GM18909 (cell line): ENCODE measurements around the gene KLHDC4.

Source experiments
- ATAC-seq: cut with Tn5 transposase; IDR thresholded peaks from one replicate; pipeline ENCODE4 v1.9.1; 2021; ENCODE audit warnings: mild to moderate bottlenecking; ENCODE audit not compliant: unreplicated experiment, poor library complexity

KLHDC4 gene

DNA sequence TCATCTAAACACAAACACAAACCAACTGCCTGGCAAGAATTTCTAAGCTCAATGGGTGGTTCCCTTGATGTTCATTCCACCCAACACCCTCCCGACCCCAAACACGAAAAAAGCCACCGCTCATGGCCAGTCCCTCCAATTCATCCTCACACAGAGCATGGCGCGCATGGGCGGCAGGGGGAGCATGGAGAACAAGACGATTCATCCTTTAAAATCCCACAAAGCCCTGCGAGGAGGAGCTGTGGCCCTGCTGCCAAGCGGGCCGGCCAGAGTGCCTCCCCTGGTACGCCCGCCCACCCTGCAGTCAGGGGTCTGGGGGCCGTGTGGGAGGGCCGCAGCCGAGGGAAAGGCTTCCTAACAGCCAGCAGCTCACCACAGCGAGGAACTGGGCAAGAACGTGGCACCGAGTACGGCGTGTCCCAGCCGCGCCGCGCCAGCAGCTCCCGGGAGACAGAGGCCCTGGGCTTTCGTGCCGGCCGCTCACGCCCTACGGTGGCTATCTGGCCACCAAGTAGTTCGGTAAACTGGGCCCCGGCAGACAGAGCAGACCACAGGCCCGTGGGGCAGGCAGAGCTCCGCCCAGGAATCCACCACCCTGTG lies 60.9 kb downstream of the KLHDC4 start:
- ATAC-seq = no peak

DNA sequence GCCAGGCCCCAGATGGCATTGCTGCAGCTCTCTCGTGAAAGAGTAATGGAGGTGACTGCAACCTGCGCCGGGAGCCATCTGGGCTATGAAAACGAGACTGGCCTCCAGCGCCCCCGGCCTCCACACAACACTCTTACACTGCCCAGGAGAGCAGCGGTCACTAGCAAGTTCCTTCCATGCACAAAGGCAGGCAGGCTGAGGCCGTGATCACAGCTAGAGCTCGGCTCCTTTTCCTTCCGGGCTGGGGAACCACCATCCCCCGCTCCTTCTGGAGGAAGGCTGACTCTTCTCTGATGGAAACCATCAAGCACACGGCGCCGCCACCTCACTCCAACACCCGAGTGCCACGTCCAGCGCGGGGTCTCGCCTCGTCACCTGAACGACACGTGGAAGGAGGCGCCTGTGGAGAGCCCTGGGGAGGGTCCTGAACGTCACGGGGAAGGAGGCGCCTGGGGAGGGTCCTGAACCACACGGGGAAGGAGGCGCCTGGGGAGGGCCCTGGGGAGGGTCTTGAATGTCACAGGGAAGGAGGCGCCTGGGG lies 61.9 kb downstream of the KLHDC4 start:
- no peak for ATAC-seq

DNA sequence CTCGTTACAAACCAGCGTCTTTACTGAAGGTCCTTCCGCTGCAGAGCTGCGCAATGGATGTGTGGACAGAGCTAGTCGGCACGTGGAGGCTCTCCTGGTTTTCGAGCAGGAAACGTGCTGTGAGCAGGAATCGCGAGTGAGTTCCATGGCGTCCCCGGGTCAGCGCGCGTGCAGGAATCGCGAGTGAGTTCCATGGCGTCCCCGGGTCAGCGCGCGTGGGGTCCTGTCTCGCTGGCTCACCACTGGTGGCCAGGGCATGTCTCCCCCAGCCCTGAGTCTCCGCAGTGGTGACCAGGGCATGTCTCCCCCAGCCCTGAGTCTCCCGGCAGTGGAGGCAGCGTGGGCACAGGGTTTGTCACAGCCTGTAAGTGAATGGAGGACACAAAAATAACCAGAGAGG lies 62.7 kb downstream of the KLHDC4 start:
- ATAC-seq = no peak

DNA sequence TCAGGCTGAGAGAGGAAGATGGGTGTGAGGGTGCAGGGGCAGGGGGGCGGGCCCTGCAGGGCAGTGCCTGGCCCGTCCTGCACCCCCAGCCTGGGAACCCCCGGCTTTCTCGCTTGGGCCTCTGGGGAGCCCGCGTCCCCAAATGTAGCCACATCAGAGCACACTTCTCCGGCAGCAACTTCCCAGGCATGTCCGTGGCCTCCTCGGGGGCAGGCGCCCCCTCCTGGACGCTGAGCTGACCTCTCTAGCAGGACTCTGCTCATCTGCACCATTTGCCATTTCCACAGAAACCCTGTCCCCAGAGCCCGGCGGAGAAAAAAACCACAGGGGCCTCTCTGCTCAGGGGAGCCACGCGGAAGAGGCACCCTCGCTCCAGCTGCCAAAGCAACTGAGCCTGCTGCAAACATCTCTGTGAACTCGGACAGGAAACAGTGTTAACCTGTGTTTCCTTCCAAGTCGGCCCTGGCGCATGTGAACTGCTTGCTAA lies 63.4 kb downstream of the KLHDC4 start:
- peak; percentile 57 for ATAC-seq

DNA sequence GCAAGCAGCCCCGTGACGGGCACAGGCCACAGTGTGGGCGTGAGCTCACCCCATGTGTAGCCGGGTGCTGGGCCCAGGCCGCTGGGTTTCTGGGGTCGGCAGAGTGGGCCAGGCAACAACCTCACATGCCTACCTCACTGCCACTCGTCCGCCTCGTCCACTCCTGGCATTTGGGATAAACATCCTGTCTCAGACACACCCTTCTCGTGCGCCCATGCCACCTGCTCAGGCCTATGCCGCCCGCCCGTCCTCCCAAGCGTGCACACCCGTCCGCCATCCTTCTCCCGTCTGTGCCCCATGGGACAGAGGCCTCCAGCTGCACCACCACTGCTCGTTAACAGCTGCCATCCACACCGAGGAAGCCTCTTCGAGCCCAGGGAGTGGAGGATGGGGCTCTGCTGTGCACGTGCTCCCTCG lies 64.3 kb downstream of the KLHDC4 start:
- ATAC-seq = no peak

DNA sequence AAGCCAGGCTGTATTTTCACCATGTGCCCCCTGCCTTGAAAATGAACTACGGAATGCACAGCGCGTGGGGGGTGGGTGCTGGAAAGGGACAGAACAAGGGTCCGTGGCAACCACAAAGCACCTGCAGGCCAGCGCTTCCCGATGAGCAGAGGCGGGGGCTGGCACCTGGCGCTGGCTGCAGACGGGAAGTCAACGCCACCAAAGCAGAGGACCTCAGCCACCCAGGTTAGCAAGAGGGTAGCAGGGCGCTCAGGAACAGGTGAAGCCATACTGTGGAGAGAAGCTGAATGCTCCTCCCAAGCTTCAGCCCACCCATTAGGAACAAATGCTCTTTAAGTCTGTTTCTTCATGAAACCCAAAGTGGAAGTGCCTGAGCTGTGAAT lies 64.7 kb downstream of the KLHDC4 start:
- ATAC-seq = no peak

DNA sequence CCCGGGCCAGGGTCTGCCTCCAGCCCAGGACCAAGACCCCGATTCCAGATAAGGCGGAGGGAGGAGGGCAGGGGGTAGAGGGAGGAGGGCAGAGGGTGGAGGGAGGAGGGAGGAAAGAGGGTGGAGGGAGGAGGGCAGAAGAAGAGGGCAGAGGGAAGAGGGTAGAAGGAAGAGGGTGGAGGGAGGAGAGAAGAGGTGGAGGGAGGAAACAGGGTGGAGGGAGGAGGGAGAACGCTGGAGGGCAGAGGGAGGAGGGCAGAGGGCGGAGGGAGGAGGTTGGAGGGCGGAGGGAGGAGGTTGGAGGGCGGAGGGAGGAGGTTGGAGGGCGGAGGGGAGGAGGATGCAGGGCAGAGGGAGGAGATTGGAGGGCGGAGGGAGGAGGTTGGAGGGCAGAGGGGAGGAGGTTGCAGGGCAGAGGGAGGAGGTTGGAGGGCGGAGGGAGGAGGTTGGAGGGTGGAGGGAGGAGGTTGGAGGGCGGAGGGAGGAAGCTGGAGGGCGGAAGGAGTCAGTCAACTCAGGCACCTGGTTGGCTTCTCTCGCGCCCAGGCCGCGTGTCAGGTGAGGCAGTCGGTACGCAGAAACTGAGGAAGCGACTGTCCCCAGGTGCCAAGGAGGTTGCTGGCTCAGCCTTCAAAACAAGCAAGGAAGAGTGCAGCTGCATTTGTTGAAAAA lies 65.2 kb downstream of the KLHDC4 start:
- ATAC-seq = no peak

DNA sequence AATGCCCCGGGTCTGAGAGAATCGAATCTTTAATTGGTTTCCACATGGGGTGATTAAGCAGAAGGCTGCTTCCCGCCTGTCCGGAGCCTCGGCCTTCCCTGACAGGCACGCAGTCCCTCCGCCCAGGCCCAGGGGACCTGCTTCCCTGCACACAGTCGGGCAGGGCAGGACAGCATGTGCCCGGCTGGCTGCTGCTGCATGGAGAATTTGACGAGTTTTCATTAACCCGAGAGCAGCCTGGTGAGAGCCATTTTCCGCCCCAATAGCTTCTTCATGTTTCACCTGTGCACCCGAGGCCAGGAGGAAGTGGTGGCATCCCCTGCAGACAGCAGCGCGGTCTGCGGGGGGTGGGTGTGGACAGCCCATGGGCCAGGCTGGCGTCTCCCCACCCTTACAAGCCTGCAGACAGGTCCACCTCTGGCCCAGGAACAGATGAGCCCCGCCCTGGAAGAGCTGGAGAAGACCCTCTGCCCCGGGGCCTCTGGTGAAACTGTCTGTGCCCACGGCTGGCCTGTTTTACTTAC lies 67.0 kb downstream of the KLHDC4 start:
- peak; percentile 32 for ATAC-seq

DNA sequence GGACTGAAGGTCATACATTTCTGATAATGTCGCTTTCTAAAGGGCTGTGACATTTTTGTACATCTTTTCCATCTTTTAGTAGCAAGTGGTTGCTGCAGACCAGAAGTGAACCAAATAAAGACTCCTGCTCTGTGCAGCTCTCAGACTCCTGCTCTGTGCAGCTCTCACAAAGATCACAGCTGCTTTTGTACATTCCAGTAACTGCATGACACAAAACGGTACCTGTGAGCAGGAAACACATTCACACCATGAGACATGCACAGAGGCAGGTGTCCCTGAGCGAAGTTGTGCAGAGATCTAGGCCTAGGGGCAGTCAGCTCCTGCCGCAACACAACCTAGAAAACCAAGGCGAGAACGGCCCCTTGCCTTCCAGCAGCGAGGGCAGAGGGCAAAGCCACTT lies 67.5 kb downstream of the KLHDC4 start:
- ATAC-seq = no peak

DNA sequence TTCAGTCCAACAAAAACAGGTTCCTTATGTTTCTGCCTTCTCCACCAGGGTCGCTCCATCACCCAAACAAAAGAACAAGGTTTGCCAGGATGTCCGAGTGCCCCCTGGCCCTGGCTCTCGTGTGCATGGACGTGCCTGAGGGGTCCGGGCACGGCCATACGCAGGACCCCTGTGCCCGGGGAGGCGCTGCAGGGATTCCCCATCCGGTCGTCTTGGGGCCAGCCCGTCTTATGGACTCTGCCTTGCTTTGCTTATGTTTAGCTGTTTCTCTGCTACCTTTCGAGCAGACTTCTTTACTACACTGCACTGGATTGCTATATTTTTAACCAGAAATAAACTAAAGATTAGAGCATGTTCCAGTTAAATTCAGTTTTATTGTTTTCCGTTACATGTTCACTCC lies 68.0 kb downstream of the KLHDC4 start:
- ATAC-seq = no peak

DNA sequence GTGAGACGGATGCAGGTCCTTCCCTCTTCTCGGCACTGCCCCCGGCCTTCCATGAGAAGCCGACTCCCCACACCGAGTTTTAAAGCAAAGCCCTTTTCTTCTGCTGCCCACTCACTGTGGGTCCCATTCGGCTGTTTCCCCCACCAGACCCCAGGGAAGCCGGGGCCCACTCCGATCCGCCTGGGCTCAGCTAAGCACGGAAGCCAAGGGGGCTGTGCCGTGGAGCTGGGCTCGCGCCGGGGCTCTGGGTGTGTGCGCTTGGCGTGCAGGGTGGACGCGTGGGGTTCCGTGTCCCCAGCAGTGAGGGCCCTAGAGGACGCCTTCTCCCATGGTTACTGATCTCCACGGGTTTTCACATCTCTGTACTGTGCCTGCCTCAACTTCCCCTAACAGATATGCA lies 68.5 kb downstream of the KLHDC4 start:
- ATAC-seq = no peak

DNA sequence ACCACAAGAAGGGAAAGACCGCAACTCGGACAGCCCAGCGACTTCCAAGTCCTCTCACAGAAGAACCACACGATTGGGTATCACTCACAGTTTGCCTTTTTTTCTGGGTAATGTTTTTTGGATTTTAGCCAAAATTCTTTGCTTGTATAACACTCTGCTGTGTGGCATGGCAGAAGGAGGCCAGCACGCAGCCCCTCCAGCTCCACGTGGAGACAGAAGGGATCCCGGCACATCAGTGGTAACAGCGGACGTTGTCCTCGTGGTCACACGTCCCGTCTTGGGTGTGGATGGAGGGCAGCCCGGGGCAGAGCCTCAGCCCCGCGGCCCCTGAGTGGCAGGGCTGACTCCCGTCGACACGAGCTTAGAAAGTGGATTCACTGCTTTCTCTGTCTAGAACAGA lies 69.1 kb downstream of the KLHDC4 start:
- ATAC-seq = no peak

DNA sequence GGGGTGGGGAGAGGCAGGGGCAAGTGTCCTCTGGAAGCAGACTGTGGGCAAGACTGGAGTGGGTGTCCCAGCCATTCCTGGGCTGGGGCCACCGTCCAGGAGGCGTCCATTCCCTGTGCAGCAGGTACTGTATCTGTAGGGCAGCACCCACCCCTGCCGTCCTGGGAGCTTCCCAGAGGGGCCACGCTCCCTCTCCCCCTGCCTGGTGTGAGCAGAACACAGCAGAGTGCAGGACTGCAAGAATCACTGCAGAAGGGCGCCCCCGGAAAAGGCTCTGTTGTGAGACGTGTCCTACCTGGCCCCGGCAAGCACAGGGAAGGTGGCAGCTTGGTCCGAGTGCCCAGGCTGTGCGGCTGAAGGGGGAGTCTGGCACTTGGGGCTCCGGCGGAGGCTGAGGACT lies 70.3 kb downstream of the KLHDC4 start:
- no peak for ATAC-seq

DNA sequence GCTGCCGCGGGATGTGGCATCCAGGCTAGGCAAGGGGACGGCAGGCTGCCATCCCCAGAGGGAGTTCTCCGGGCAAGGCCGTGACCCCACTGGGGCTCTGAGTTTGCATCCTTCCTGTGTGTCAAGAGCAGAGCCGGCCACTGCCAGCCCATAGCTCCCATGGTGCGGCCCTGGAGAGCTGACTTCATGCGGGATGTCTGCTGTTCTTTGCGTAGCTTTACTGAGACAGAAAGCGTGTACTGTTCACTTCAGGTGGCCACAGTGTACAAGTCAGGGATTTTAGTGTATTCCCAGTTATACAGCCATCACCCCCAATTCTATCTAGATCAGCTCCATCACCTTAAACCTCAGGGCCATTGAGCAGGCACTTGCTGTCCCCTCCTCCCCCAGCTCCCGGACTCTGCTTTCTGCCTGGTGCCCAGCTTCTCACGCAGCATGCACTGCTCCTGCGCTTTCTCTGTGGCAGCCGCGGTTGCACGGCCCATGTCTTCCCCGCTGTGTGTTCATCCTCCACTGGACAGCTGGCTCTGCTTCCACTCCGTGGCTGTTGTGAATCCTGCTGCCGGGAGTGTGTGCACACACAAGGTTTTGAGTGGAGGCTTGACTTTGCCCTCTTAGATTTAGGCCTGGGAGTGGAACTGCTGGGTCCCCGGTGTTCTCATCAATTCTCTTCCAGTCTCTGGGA lies 71.2 kb downstream of the KLHDC4 start:
- ATAC-seq = no peak

DNA sequence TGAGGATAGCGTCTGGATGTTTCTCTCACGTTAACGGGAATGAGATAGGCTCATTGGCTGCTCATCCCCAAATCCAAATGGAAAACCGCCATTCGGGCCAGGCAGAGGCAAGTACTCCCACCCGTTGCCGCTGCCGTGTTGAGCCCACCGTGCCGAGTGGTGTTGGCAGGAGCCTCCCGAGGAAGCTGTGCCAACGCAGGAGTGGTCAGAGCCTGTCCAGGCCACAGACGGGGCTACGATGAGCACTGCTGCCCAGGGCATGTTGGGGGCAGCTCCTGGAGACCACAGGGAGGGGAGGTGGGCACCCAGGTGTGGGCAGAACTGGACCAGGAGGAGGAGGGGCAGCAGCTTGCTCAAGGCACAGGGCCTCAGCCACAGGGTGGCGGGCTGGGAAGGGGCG lies 72.0 kb downstream of the KLHDC4 start:
- no peak for ATAC-seq

DNA sequence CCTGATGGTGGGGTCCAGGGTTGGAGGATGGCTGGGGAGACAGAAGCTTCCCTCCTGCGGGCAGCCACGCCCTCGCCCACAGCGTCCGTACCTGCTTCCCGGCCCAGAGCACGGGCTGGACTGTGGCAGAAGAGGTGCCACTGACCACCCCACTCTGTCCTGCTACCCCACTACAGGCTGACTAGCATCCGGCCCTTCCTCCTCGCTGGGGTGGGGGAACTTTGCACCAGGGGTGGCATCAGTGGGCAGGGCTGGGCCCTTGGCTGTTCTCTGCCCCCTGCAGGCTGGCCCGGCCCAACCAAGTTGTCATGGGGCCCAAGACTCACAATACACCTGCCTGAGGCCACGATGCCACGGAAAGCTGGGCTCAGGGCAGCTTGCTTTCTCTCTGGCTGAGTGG lies 73.0 kb downstream of the KLHDC4 start:
- ATAC-seq = no peak

DNA sequence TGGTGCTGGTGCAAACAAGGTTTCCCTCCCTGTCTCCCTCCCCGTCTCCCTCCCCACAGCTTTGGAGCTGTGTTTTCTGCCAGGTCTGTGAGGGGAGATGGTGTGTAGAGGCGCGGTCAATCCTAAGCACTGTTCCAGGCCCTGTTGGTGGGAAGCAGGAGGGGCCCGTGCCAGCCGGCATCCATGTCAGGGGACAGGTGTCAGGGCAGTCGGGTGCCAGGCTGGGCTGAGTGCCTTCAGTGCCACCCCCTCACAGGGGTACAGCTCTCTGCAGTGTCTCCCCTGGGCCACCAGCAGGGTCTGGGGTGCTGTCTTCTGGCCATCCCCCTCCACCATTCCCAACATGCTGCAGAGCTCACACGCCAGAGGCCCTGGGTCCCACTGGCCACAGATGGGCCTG lies 73.6 kb downstream of the KLHDC4 start:
- ATAC-seq = no peak

DNA sequence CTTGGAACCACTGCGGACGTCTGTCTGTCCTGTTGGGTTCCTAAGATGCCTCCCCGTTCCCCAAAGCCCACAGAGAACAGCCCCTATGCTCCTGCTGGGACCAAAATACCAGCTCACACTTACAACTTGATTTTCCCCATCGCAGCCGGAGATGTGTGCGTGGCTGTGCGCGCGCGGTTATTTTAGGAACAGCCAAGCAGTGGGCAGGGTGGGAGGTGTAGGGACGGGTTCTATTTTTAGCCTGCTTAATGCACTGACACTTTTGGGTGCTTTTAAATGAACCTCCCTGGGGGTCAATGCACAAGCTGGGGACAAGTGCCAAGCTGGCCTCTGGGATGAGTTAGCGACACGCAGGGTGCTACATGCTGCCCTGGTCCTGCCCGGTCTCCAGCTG lies 74.1 kb downstream of the KLHDC4 start:
- no peak for ATAC-seq

DNA sequence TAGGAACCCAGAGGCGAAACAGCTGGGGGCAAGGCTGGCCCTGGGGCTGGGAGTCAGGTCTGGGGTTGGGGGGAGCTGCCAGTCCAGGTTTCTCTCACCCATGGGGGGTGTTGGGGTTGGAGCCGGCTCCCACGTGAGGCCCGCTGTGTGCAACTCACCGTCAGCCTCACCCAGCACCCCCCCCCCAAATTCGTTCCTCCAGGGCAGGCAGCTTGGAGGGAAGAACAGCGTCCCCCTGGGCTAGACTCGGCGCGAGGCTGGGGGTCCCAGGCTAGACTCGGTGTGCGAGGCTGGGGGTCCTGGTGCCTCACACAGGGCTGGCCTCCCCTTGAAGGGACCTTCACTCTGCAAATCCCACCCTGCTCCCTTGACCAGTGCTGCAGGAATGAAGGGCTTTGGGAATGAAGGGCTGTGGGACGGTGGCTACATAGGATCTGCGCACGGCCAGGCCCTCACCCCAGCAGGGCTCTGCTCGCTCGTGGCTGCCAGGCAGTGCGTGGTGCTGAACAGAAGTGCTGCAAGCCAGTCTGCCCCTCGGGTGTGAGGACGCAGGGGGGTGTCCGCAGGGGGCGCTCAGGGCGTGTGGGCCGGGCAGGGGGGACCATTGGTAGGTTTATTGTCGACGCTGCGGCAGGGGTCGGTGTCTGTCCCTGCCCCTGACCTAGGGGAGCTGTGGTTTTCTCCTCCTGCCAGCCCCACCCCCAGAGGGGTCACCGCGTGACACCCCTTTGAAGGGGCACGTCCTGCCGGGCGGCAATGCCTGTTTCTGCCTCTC lies 74.7 kb downstream of the KLHDC4 start:
- ATAC-seq = no peak

DNA sequence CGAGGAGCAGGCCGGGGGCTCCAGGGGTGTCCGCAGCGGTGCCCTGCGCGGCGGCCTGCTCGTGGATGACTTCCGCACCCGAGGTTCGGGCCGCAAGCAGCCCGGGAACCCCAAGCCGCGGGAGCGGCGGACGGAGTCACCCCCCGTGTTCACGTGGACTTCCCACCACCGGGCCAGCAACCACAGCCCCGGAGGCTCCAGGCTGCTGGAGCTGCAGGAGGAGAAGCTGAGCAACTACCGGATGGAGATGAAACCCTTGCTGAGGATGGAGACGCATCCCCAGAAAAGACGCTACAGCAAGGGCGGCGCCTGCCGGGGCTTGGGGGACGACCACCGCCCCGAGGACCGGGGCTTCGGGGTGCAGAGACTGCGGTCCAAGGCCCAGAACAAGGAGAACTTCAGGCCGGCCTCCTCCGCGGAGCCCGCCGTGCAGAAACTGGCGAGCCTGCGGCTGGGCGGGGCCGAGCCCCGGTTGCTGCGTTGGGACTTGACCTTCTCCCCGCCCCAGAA lies 75.8 kb downstream of the KLHDC4 start:
- ATAC-seq = no peak
